GM13976 (cell line): ENCODE measurements around the gene BTBD9.

Experiments
- DNase-seq: peaks from one replicate; pipeline ENCODE4 v3.0.0; 2012; ENCODE audit warnings: low spot score
- CTCF ChIP-seq: IDR thresholded peaks from 2 replicates; pipeline ENCODE4 v1.5.1; 2012; ENCODE audit warnings: borderline replicate concordance, mild to moderate bottlenecking; ENCODE audit not compliant: insufficient read depth; ENCODE audit errors: extremely low read depth, missing control alignments, control extremely low read depth
- in situ Hi-C: fragments of 300-500 bp; cut with MboI; formaldehyde crosslinking; loops from one replicate; pipeline ENCODE4 v1.12.0; 2022; ENCODE audit warnings: low sequenced_read_pairs, mixed read lengths, inconsistent platforms; ENCODE audit not compliant: unreplicated experiment

The BTBD9 gene

GRCh38 chr6:38225766-38226165, 414.0 kb downstream of the BTBD9 start:
- DNase-seq = no peak
- TF ChIP-seq CTCF = no peak
- in situ Hi-C loops = no loop called here

- in situ Hi-C loops = no loop called here
- no peak for TF ChIP-seq CTCF
- no peak for DNase-seq
Measured at GRCh38 chr6:38221251-38221650, 418.5 kb downstream of the BTBD9 start.

GRCh38 chr6:38220069-38220723, 419.5 kb downstream of the BTBD9 start:
- in situ Hi-C loops = no loop called here
- DNase-seq = no peak
- no peak for TF ChIP-seq CTCF

DNA sequence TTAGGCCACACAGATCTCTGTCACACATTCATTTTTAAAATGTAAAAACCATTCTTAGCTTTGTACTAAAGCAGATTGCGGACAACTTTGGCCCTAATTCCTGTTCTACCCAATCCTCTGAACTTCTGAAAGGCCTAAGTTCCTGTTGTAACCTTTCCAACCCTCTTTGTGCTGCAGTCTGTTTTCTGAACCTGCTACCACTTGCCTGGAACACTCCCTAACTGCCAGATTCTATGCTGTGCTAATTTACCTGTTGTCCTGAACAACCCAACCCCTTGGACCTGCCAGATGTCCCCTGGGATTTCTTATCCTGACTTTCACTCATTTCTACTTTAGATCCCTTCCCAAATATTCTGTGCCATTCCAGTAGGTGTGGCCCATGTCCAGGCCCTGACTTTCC, 421.5 kb downstream of the BTBD9 start:
- no peak for DNase-seq
- no peak for TF ChIP-seq CTCF
- in situ Hi-C loops = no loop called here

DNA sequence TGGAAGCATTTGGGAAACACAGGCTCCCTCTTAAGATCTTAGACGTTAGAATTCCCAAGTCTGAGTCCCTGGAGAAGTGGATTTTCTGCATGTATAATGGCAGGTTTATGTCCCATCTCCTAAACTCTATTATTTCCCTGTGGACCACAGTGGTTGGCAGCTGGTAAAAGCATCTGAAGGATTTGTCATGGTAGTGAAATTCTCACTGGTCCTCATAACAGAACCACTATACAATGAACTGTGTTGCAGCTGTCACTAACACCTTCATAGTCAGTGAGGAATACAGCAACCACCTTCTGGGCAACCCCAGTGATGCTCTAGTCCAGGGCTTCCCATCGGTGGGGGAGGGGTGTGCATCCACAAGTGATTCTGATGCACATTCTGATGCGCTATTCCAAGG, 423.3 kb downstream of the BTBD9 start:
- DNase-seq = no peak
- TF ChIP-seq CTCF = no peak
- in situ Hi-C loops = no loop called here

DNA sequence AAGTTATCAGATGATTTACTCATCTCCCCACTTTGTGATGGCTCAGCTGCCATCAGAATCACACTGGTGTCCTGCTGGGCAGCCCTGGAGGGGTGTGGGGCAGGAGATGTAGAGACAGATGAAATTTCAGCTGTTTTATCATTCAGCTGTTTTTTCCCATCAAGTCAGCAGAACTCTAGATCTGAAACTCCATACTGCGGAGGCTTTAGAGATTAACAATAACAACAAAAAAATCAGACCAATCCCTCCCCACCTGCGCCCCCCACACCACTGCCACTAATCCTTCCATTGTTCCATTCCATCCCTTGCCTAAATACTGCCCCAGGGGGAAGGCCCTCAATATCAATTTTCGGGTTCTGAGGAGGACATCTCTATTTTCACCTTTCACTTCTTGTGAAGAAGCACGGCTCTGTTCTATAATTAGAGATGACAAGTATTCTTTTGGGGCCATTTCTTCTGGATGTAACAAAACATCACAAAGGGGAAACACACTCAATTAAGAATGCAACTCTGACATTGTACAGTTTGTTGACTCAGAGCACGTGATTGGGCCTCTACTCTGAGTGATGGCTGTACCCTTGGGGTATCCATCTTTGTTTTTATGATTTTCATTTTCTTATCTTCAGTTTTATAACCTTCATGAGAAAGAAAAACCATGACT, 423.9 kb downstream of the BTBD9 start:
- DNase-seq = peak; percentile 38
- in situ Hi-C loops = no loop called here
- no peak for TF ChIP-seq CTCF
